K562 (cell line): ENCODE results near the gene TMEM30A. TPM values are rescaled to one million over a fixed set of nuclear protein-coding genes. Genes with fewer than 3 reads are reported as not detected.

Experiments
- EHMT2 ChIP-seq: fragments of 450-650 bp; IDR thresholded peaks from 2 replicates; pipeline ENCODE4 v1.6.1; 2018; ENCODE audit warnings: antibody characterized with exemption
- IRF2 ChIP-seq: sonication (generic); formaldehyde crosslinking; IDR thresholded peaks from 2 replicates; pipeline ENCODE4 v1.8.1; 2022; ENCODE audit warnings: mild to moderate bottlenecking, missing genetic modification reagents
- MAFF ChIP-seq: IDR thresholded peaks from 2 replicates; pipeline ENCODE4 v1.6.1; 2012; ENCODE audit warnings: low read length, improper control_type of control experiment
- MAZ ChIP-seq, 2 experiments: fragments of 450-650 bp in 1 of 2; sonication (generic) in 1 of 2; formaldehyde crosslinking; IDR thresholded peaks in 1 of 2; conservative IDR thresholded peaks in 1 of 2; 2 replicates each; pipeline versions ENCODE4 v1.4.0 to v1.5.0; 2020; ENCODE audit warnings: mild to moderate bottlenecking in 1 of 2, missing genetic modification reagents in 1 of 2
- POLR3A ChIP-seq: IDR thresholded peaks from 2 replicates; pipeline ENCODE4 v1.6.1; 2011; ENCODE audit warnings: borderline replicate concordance, mild to moderate bottlenecking, moderate library complexity; ENCODE audit not compliant: insufficient read length, insufficient read depth; ENCODE audit errors: extremely low read depth
- PRMT5 ChIP-seq: sonication (generic); formaldehyde crosslinking; IDR thresholded peaks from 2 replicates; pipeline ENCODE4 v1.5.0; 2020; ENCODE audit warnings: missing genetic modification reagents
- PURB ChIP-seq: sonication (generic); formaldehyde crosslinking; IDR thresholded peaks from 2 replicates; pipeline ENCODE4 v1.9.0; 2021; ENCODE audit warnings: low read depth, mild to moderate bottlenecking, missing genetic modification reagents
- RBM25 ChIP-seq: fragments of 200-400 bp; formaldehyde crosslinking; IDR thresholded peaks from 2 replicates; pipeline ENCODE4 v1.6.1; 2018; ENCODE audit warnings: low read length, low read depth, moderate library complexity; ENCODE audit not compliant: severe bottlenecking
- RUNX1 ChIP-seq: sonication (generic); IDR thresholded peaks from 2 replicates; pipeline ENCODE4 v1.6.1; 2016; ENCODE audit warnings: antibody characterized with exemption, low read depth
- SMAD3 ChIP-seq: fragments of 450-650 bp; formaldehyde crosslinking; conservative IDR thresholded peaks from 2 replicates; pipeline ENCODE4 v1.4.0; 2020; ENCODE audit warnings: mild to moderate bottlenecking
- ZC3H8 ChIP-seq: fragments of 450-650 bp; IDR thresholded peaks from 2 replicates; pipeline ENCODE4 v1.6.1; 2017
- ZFP30 ChIP-seq: fragments of 250-450 bp; sonication (Bioruptor Pico); IDR thresholded peaks from 2 replicates; pipeline ENCODE4 v1.8.0; 2022; ENCODE audit warnings: moderate library complexity, mild to moderate bottlenecking, inconsistent platforms, borderline replicate concordance
- ZNF175 ChIP-seq: fragments of 200-800 bp; sonication (Bioruptor generic); IDR thresholded peaks from 2 replicates; pipeline ENCODE4 v1.6.1; 2016; ENCODE audit warnings: low read depth, mild to moderate bottlenecking, missing genetic modification characterization, missing compliant biosample characterization
- ZNF561 ChIP-seq: fragments of 450-650 bp; formaldehyde crosslinking; conservative IDR thresholded peaks from 2 replicates; pipeline ENCODE4 v1.4.0; 2020; ENCODE audit warnings: mild to moderate bottlenecking, moderate library complexity
- polyA plus RNA-seq, 8 experiments: library from polyadenylated mRNA; depleted of rRNA in 4 of 8; stranded (reverse) in 5 of 8; unstranded in 3 of 8; fragments of >200 nt; fragmentation: Nextera tagmentation in 2 of 8; fragmentation: Illumina TruSeq in 1 of 8; extraction: Ambion mirVana in 2 of 8; extraction: Trizol in 1 of 8; gene quantifications; 2 replicates each; pipeline versions ENCODE4 v1.2.1 to v1.2.3, GENCODE V29; 2011 to 2014; ENCODE audit warnings: inconsistent platforms in 1 of 8, missing spikeins in 1 of 8
- total RNA-seq, 7 experiments: library from RNA; depleted of rRNA in 6 of 7; stranded (reverse); fragments of >200 nt in 6 of 7; fragmentation: Illumina TruSeq in 2 of 7; extraction: Trizol in 2 of 7; gene quantifications; 2 replicates each; pipeline versions ENCODE4 v1.2.1 to v1.2.3, GENCODE V29; 2011 to 2021; ENCODE audit warnings: low replicate concordance in 1 of 7
- TF ChIP-seq, protein P1 (sequence below): sonication (generic); formaldehyde crosslinking; IDR thresholded peaks from 2 replicates; pipeline ENCODE4 v1.4.0; 2020; ENCODE audit warnings: mild to moderate bottlenecking, missing genetic modification reagents
- TF ChIP-seq, protein P2 (sequence below): sonication (generic); formaldehyde crosslinking; IDR thresholded peaks from 2 replicates; pipeline ENCODE4 v1.8.0; 2023; ENCODE audit warnings: missing genetic modification reagents, mild to moderate bottlenecking, borderline replicate concordance
- TF ChIP-seq, protein P3 (sequence below): fragments of 450-650 bp; IDR thresholded peaks from 2 replicates; pipeline ENCODE4 v1.6.1; 2018; ENCODE audit warnings: mild to moderate bottlenecking, low read depth; ENCODE audit not compliant: partially characterized antibody
- TF ChIP-seq, protein P4 (sequence below): sonication (generic); formaldehyde crosslinking; IDR thresholded peaks from 2 replicates; pipeline ENCODE4 v1.8.0; 2022; ENCODE audit warnings: missing genetic modification reagents, mild to moderate bottlenecking, borderline replicate concordance

Gene TMEM30A
- total and polyA plus RNA-seq, 9 of the 15 experiments (the other 6 are each of a cell fraction or from before 2014, with no cell fraction given), result 6.5 to 31.2 (median 16.3) TPM

DNA sequence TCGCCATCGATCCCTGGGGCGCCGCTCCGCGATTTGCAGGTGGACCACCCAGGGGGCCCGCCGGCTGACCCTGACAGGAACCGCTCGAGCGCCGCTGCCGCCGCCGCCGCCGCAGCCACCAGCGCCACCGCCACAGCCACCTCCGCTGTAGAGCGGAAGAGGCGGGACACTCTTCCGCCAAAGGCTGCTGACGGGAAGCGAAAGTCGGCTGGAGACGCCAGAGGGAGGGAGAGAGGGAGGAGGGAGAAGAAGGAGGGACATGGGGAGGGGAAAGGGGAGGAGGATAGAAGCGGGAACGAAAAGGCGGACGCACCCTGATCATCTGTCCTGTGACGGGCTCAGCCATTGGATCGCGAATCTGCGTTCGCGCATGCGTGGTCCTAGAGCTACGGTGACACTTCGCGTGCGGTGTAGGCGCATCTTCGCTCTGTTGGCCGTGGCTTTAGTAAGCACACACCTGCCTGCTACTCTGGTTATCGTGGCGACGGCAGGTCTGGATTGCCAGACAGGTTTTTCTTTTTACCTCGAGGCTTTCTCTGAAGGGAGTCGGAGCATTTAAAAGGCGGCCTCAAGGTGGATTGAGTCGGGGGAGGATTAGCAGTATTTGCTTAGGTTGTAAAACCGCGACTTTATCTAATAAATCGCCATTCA is at the start of gene TMEM30A (continued):
- TF ChIP-seq PURB (CRISPR knock-in tag) (no peak), SMAD3 (CRISPR knock-in tag) (no peak), IRF2 (CRISPR knock-in tag) (no peak), RUNX1 (no peak), ZNF561 (no peak), EHMT2 (0 out of 2 replicates have a peak, but pooled peaks have one; percentile 54), MAZ (CRISPR knock-in tag; conservative IDR thresholded peaks at IDR 0.05 in 1 of 2, IDR thresholded peaks at IDR 0.05 in 1 of 2) (peak; percentile 93 to 94), PRMT5 (CRISPR knock-in tag) (no peak), POLR3A (no peak), MAFF (no peak), RBM25 (no peak), ZNF175 (no peak), ZFP30 (CRISPR knock-in tag) (no peak), ZC3H8 (no peak)
- TF ChIP-seq, protein P1, sequence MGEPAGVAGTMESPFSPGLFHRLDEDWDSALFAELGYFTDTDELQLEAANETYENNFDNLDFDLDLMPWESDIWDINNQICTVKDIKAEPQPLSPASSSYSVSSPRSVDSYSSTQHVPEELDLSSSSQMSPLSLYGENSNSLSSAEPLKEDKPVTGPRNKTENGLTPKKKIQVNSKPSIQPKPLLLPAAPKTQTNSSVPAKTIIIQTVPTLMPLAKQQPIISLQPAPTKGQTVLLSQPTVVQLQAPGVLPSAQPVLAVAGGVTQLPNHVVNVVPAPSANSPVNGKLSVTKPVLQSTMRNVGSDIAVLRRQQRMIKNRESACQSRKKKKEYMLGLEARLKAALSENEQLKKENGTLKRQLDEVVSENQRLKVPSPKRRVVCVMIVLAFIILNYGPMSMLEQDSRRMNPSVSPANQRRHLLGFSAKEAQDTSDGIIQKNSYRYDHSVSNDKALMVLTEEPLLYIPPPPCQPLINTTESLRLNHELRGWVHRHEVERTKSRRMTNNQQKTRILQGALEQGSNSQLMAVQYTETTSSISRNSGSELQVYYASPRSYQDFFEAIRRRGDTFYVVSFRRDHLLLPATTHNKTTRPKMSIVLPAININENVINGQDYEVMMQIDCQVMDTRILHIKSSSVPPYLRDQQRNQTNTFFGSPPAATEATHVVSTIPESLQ (CRISPR knock-in tag), result no peak; the same call in 1 of the 2 replicates
- TF ChIP-seq, protein P2, sequence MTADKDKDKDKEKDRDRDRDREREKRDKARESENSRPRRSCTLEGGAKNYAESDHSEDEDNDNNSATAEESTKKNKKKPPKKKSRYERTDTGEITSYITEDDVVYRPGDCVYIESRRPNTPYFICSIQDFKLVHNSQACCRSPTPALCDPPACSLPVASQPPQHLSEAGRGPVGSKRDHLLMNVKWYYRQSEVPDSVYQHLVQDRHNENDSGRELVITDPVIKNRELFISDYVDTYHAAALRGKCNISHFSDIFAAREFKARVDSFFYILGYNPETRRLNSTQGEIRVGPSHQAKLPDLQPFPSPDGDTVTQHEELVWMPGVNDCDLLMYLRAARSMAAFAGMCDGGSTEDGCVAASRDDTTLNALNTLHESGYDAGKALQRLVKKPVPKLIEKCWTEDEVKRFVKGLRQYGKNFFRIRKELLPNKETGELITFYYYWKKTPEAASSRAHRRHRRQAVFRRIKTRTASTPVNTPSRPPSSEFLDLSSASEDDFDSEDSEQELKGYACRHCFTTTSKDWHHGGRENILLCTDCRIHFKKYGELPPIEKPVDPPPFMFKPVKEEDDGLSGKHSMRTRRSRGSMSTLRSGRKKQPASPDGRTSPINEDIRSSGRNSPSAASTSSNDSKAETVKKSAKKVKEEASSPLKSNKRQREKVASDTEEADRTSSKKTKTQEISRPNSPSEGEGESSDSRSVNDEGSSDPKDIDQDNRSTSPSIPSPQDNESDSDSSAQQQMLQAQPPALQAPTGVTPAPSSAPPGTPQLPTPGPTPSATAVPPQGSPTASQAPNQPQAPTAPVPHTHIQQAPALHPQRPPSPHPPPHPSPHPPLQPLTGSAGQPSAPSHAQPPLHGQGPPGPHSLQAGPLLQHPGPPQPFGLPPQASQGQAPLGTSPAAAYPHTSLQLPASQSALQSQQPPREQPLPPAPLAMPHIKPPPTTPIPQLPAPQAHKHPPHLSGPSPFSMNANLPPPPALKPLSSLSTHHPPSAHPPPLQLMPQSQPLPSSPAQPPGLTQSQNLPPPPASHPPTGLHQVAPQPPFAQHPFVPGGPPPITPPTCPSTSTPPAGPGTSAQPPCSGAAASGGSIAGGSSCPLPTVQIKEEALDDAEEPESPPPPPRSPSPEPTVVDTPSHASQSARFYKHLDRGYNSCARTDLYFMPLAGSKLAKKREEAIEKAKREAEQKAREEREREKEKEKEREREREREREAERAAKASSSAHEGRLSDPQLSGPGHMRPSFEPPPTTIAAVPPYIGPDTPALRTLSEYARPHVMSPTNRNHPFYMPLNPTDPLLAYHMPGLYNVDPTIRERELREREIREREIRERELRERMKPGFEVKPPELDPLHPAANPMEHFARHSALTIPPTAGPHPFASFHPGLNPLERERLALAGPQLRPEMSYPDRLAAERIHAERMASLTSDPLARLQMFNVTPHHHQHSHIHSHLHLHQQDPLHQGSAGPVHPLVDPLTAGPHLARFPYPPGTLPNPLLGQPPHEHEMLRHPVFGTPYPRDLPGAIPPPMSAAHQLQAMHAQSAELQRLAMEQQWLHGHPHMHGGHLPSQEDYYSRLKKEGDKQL (CRISPR knock-in tag), result no peak
- TF ChIP-seq, protein P3, sequence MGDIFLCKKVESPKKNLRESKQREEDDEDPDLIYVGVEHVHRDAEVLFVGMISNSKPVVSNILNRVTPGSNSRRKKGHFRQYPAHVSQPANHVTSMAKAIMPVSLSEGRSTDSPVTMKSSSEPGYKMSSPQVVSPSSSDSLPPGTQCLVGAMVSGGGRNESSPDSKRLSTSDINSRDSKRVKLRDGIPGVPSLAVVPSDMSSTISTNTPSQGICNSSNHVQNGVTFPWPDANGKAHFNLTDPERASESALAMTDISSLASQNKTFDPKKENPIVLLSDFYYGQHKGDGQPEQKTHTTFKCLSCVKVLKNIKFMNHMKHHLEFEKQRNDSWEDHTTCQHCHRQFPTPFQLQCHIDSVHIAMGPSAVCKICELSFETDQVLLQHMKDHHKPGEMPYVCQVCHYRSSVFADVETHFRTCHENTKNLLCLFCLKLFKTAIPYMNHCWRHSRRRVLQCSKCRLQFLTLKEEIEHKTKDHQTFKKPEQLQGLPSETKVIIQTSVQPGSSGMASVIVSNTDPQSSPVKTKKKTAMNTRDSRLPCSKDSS, result no peak
- TF ChIP-seq, protein P4, sequence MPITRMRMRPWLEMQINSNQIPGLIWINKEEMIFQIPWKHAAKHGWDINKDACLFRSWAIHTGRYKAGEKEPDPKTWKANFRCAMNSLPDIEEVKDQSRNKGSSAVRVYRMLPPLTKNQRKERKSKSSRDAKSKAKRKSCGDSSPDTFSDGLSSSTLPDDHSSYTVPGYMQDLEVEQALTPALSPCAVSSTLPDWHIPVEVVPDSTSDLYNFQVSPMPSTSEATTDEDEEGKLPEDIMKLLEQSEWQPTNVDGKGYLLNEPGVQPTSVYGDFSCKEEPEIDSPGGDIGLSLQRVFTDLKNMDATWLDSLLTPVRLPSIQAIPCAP (CRISPR knock-in tag), result no peak
